ENCODE results near the gene RPL5. TPM values are rescaled to one million over a fixed set of nuclear protein-coding genes. Genes with fewer than 3 reads are reported as not detected.

The RPL5 gene
- total RNA-seq, 1 donor from 2014 or later: 252 TPM

- DNase-seq (ENCODE audit: low spot score): peak; percentile 84
Observed at GRCh38 chr1:92886886-92887419, 55.1 kb downstream of the RPL5 start.

GRCh38 chr1:92887465-92887864 is 55.6 kb downstream of the RPL5 start:
- ATAC-seq (no peak), DNase-seq (ENCODE audit: low spot score) (no peak)

More at GRCh38 chr1:92886886-92887419, 55.1 kb downstream of the RPL5 start:
- peak; percentile 98 for ATAC-seq

Other genes starting within 250 kb of the RPL5 start
- 29.2 TPM for gene EVI5, start 46.9 kb upstream of the RPL5 start, total RNA-seq
- 10.7 TPM for gene DIPK1A, start 129.4 kb downstream of the RPL5 start, total RNA-seq
- 8.2 TPM for gene MTF2, start 247.2 kb downstream of the RPL5 start, total RNA-seq